NCI-H2081 (cell line): ENCODE results near the gene CDKN2B-AS1.

Experiments used
- DNase-seq, 2 experiments: peaks; one replicate each; lab custom pipeline; 2025; lab: John Stamatoyannopoulos, UW

The CDKN2B-AS1 gene

GRCh38 chr9:22117511-22118384 is 123.2 kb downstream of the CDKN2B-AS1 start:
- DNase-seq, result no peak

- no peak for DNase-seq
Observed at GRCh38 chr9:22118810-22119521, 124.4 kb downstream of the CDKN2B-AS1 start.

DNA sequence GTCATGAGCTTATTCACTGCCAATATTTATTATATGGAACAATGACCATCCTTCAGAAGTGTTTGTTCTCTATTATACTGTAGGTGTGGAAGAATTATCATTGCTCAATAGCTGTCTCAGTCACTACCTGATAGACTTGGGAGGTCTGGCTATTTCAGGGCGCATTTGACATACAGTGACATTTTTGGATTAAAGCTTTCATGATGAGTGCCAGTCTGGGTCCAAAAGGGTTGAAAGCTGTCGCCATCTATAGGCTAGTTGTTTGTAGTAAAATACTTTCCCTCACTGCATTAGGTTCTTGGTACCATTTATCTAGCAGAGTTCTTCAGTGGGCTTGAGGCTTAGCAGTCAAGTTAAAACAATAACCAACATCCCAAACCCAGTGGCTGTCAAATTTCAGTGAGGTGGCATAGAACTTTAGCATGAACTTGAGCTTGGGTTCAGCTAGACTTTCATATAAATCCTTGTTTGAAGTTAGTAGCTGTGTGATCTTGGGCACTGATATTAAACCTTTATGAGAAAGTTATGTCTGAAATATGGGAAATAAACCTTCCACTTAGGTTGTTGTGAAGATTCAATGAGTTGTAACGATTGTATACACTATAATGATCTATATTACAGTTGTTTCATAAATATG is 125.0 kb downstream of the CDKN2B-AS1 start:
- DNase-seq, result peak; percentile 5 to 40

- no peak for DNase-seq
Observed at GRCh38 chr9:22120159-22120549, 125.6 kb downstream of the CDKN2B-AS1 start.

DNA sequence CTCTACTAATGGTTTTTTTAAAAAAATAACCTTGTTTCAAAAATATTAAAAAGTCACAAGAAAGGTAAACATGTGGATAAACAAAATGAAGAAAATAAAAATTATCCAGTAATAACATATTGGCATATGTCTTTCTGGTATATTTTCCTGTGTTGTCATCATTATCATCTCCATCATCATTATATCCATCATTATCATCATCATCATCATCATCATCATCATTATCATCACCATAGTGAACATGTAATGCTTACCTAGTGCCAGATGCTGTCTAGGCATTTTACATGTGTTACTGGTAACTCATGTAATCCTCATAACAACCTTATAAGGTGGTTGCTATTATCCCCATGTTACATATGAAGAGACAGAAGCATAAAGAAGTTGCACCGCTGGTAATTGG is 126.0 kb downstream of the CDKN2B-AS1 start:
- DNase-seq, result no peak

DNA sequence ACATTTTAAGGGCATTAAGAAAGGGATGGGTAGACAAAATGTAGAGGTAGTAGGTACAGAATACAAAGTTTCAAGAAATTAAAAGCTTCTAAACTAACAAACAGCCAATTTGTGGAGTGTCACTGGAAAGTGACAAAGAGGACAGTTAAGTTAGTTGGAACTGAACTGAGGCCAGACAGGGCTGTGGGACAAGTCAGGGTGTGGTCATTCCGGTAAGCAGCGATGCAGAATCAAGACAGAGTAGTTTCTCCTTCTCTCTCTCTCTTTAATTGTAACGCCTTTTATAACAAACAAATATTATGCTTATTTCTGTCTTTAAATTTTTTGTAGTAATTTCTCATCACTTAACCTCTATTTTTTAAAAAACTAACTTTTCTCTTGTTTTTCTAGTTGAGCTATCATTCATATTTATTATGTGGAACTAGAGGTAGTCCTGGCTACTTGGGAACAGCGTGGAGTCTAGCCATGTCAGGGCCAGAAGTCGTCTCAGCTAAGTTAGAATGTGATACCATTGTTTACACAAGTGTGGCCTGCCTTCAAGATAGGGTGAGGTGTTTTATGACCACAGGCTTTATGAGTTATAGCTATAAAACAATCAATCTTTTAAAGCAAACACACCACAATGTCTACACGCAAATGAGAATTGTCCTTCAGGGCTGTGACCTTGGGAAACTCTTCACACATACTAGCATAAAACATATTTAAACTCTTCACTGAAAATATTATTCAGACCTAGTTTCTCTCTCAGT is 129.8 kb downstream of the CDKN2B-AS1 start:
- DNase-seq, result no peak

GRCh38 chr9:22129133-22129532 is 134.5 kb downstream of the CDKN2B-AS1 start:
- DNase-seq, result no peak

- DNase-seq, result no peak
Observed at GRCh38 chr9:22129633-22130032, 135.0 kb downstream of the CDKN2B-AS1 start.

DNA sequence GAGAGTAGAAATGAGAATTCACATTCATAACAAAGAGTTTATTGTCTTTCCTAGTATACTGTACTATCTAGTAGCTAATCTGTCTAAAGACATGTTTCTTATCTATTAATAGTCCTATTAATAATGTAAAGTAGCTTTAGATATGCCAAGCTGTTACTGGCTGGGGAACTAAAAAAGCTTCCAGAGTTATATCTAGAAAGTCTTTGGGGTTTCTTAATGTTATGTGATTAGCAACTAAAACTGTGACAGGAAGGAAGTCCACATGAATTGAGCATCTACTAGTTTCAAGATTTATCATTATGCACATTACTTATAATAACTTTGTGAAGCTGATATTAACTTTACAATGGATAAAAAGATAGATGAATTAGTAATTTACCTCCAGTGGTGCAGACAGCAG is 137.2 kb downstream of the CDKN2B-AS1 start:
- DNase-seq, result no peak

DNA sequence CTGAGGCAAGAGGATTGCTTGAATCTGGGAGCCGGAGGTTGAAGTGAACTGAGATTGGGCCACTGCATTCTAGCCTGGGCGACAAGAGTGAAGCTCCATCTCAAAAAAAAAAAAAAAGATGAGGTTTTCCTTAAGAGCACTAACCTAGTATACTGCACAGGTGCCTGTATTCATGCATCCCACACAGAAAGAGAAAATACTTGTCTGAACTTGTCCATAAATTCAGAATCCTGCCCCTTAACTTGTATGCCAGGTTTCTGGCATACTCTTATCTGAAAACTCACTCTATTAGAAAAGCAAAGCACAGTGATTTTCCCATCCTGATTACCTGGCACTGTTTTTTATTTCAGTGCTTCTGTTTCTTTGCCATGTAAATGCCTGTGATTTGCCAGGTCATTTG is 139.8 kb downstream of the CDKN2B-AS1 start:
- no peak for DNase-seq

DNA sequence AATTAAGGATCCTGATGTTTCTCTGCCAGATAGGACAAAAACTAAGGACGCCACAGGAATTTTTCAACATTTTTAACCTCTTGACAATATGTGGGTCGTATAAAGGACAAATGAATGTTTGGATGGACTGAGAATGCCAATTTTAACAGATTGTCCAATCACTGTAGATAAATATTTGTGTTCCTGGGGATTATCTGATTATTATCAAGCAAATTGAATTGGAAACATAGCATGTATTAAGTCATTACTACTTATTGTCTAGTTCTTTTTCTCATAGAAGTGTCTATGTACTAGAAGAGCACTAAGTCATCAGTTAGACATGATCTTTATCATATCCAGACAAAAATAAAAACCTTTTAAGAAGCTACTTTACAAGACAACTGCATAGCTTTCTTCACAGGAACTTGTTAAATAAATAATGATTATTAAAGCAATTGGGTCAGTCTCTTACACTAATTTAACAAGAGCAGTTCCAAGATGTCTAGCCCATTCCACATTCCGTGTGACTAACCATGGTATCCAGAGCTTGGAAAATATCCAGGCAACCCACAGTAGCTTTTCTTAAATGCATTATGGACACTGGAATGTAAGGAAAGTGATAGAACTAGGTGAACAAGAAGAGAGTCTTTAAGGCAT is 142.0 kb downstream of the CDKN2B-AS1 start:
- DNase-seq, result no peak

DNA sequence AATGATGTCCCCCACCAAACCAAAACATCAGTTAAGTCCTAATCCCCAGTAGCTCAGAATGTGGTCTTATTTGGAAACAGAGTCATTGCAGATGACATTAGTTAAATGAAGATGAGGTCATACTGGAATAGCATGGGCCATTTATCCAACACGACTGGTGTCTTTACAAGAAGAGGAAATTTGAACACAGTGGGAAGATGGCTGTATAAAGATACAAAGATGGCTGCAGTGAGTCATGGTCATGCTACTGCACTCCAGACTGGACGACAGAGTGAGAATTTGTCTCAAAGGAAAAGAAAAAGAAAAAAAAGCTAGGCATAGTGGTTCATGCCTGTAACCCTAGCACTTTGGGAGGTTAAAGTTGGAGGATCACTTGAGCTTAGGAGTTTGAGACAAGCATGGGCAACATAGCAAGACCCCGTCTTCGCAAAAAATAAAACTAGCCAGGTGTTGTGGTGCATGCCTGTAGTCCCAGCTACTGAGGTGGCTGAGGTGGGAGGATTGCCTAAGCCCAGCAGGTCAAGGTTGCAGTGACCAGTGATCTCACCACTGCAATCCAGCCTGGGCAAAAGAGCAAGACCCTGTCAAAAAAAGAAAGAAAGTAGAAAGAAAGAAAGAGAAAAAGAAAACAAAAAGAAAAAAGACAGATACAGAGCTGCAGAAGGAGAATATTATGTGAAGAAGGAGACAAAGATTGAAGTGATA is 144.5 kb downstream of the CDKN2B-AS1 start:
- no peak for DNase-seq

DNA sequence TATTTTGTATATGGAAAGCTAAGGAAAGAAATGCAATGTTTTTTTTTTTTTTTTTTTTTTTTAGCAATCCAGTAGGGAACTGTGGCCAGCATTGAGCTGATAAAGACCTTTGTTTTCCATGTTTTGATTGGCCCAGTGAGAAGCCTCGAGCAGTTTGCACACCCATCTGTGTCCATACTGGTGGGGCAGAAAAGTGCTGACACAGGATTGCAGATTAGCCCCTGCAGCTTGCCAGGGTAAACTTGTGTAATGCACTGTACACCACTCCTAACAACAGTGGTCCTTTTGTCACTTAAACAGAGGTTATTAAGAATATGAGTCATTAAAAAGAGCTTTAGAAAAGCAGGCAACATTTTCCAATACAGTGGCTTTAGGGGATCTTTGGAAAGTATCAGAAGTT is 147.3 kb downstream of the CDKN2B-AS1 start:
- DNase-seq, result peak in 1 of 2 experiments; percentile 14

GRCh38 chr9:22142671-22143070 is 148.1 kb downstream of the CDKN2B-AS1 start:
- no peak for DNase-seq

DNA sequence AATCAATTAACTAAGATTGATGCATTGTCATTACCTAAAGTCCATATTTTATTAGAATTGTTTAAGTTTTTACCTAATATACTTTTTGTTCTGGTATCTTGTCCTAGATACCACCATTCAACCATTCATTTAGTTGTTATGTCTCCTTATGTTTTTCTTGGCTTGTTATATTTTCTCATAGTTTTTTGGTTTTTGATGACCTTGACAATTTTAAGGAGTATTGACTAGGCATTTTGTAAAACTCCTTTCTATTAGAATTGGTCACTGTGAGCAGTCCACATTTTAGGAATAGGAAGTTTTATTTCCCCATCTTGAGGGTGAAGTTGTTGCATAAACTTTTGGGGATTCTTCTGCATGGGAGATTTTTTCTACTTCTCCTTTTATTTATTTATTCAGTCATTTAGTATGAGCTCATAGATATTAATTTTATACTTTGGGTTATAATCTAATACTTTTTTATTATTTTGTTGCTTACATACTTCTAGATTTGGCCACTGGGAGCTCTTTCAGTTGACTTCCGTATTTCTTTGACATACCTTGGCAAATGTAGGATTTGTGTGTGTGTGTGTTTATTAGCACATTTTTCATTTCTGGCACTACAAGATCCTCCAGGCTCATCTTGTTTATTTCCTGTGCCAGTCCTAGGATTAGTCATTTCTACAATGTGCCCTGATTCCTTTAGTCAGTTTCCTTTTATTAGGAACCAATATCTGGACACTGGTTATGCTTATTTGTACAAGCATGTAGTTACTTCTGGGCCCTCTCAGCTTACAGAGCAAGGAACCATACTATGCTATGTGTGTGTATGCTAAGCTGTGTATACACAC is 149.4 kb downstream of the CDKN2B-AS1 start:
- no peak for DNase-seq

DNA sequence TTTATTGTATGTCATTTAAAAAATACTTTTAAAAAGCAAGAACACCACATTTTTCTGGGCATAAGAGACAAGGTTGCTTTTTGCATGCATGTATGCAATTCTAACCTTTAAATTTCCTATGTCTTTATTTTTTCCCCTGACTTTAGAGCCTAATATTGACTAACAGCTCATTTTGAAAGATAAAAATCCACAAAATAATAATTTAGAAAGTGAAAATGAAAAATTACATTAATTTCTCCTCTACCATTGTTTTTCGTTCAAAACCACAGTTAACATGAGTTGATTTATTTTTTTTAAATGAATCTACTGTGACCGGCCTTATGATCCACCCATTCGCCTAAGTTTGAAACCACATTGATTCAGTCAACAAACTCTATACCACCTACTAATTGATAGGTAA is 152.0 kb downstream of the CDKN2B-AS1 start:
- DNase-seq, result no peak

- no peak for DNase-seq
Observed at GRCh38 chr9:22147813-22148527, 153.4 kb downstream of the CDKN2B-AS1 start.

- no peak for DNase-seq
Observed at GRCh38 chr9:22148528-22148875, 153.9 kb downstream of the CDKN2B-AS1 start.

DNA sequence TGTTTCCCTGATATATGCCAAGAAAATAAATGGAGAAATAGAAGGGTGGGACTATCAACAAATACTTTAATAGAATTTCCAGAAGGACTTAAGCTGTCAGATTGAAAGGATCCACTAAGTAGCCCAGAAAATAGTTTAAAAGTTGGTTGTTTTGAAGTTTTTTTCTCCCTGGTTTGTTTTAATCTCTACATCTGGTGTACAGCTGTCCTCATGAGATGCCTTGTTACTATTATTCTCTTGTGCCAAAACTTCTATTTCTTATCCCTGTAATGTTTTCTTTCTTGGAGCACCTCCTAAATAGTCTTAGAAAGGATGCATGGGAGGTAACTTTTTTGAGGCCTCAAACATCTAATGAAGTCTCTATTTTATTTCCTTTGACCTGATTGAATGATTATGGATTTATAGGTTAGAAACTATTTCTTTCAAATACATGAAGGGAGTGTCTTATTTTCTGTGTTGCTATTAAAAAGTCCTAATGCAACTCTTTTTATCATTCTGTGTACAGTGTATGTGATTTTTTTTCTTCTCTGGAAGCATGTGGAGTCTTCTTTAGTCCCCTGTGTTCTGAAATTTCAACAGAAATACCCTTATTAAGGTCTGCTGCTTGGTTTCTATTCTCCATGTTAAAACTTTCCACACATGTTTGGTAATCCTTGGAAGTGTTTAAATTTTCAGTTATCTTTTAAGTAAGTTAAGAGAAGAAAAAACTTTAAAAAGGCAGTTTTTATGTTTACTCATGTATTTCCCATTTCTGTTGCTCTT is 154.5 kb downstream of the CDKN2B-AS1 start:
- no peak for DNase-seq
